K562 (cell line): ENCODE data around the gene LOXL3. TPM values are rescaled to one million over a fixed set of nuclear protein-coding genes. Genes with fewer than 3 reads are reported as not detected.
A peak's percentile ranks its signal among the peaks of the same experiment; 100 is the strongest.

Experiments
- FOXK1 ChIP-seq: sonication (generic); formaldehyde crosslinking; IDR thresholded peaks from 2 replicates; pipeline ENCODE4 v1.8.0; 2022; ENCODE audit warnings: missing genetic modification reagents, mild to moderate bottlenecking, borderline replicate concordance
- NFE2 ChIP-seq: IDR thresholded peaks from 2 replicates; pipeline ENCODE4 v1.6.1; 2014; ENCODE audit warnings: antibody characterized with exemption, low read depth
- NUFIP1 ChIP-seq: fragments of 450-650 bp; IDR thresholded peaks from 2 replicates; pipeline ENCODE4 v1.6.1; 2018; ENCODE audit not compliant: partially characterized antibody
- PRPF4 ChIP-seq: fragments of 200-400 bp; formaldehyde crosslinking; IDR thresholded peaks from one replicate; pipeline ENCODE4 v1.6.1; 2017; ENCODE audit warnings: low read length, low read depth, mild to moderate bottlenecking; ENCODE audit not compliant: insufficient read depth, poor library complexity, severe bottlenecking
- STAT6 ChIP-seq: sonication (generic); formaldehyde crosslinking; IDR thresholded peaks from 2 replicates; pipeline ENCODE4 v1.8.1; 2023; ENCODE audit warnings: mild to moderate bottlenecking, missing genetic modification reagents
- THAP12 ChIP-seq: fragments of 250-450 bp; sonication (Bioruptor Pico); IDR thresholded peaks from 2 replicates; pipeline ENCODE4 v1.9.0; 2021; ENCODE audit warnings: mild to moderate bottlenecking, inconsistent platforms
- ZNF239 ChIP-seq: fragments of 250-450 bp; sonication (Bioruptor Pico); IDR thresholded peaks from 2 replicates; pipeline ENCODE4 v1.4.0; 2020; ENCODE audit warnings: mild to moderate bottlenecking
- polyA plus RNA-seq, 8 experiments: library from polyadenylated mRNA; depleted of rRNA in 4 of 8; stranded (reverse) in 5 of 8; unstranded in 3 of 8; fragments of >200 nt; fragmentation: Nextera tagmentation in 2 of 8; fragmentation: Illumina TruSeq in 1 of 8; extraction: Ambion mirVana in 2 of 8; extraction: Trizol in 1 of 8; gene quantifications; 2 replicates each; pipeline versions ENCODE4 v1.2.1 to v1.2.3, GENCODE V29; 2011 to 2014; ENCODE audit warnings: inconsistent platforms in 1 of 8, missing spikeins in 1 of 8
- total RNA-seq, 7 experiments: library from RNA; depleted of rRNA in 6 of 7; stranded (reverse); fragments of >200 nt in 6 of 7; fragmentation: Illumina TruSeq in 2 of 7; extraction: Trizol in 2 of 7; gene quantifications; 2 replicates each; pipeline versions ENCODE4 v1.2.1 to v1.2.3, GENCODE V29; 2011 to 2021; ENCODE audit warnings: low replicate concordance in 1 of 7
- TF ChIP-seq, protein P1 (sequence below), 2 experiments: fragments of 450-650 bp in 1 of 2; sonication (generic) in 1 of 2; formaldehyde crosslinking in 1 of 2; IDR thresholded peaks; 2 replicates each; pipeline versions ENCODE4 v1.7.1 to v1.9.0; 2016 to 2022; ENCODE audit warnings: inconsistent platforms in 1 of 2, mild to moderate bottlenecking in 1 of 2, missing genetic modification reagents in 1 of 2
- TF ChIP-seq, protein P2 (sequence below), 2 experiments: fragments of 450-650 bp; IDR thresholded peaks; 2 replicates each; pipeline ENCODE4 v1.6.1; 2016

LOXL3 gene
- total and polyA plus RNA-seq, 9 of the 15 experiments (the other 6 are each of a cell fraction or from before 2014, with no cell fraction given): 0.22 to 0.99 (median 0.31) TPM

- TF ChIP-seq, protein P1, sequence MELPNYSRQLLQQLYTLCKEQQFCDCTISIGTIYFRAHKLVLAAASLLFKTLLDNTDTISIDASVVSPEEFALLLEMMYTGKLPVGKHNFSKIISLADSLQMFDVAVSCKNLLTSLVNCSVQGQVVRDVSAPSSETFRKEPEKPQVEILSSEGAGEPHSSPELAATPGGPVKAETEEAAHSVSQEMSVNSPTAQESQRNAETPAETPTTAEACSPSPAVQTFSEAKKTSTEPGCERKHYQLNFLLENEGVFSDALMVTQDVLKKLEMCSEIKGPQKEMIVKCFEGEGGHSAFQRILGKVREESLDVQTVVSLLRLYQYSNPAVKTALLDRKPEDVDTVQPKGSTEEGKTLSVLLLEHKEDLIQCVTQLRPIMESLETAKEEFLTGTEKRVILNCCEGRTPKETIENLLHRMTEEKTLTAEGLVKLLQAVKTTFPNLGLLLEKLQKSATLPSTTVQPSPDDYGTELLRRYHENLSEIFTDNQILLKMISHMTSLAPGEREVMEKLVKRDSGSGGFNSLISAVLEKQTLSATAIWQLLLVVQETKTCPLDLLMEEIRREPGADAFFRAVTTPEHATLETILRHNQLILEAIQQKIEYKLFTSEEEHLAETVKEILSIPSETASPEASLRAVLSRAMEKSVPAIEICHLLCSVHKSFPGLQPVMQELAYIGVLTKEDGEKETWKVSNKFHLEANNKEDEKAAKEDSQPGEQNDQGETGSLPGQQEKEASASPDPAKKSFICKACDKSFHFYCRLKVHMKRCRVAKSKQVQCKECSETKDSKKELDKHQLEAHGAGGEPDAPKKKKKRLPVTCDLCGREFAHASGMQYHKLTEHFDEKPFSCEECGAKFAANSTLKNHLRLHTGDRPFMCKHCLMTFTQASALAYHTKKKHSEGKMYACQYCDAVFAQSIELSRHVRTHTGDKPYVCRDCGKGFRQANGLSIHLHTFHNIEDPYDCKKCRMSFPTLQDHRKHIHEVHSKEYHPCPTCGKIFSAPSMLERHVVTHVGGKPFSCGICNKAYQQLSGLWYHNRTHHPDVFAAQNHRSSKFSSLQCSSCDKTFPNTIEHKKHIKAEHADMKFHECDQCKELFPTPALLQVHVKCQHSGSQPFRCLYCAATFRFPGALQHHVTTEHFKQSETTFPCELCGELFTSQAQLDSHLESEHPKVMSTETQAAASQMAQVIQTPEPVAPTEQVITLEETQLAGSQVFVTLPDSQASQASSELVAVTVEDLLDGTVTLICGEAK (IDR thresholded peaks at IDR 0.05): no peak; the same call in 1 of the 2 replicates
- TF ChIP-seq, protein P1 (CRISPR knock-in tag; IDR thresholded peaks at IDR 0.05): no peak
- TF ChIP-seq STAT6 (CRISPR knock-in tag) (0 out of 2 replicates have a peak, but pooled peaks have one; percentile 61), NFE2 (peak; percentile 61), NUFIP1 (no peak), THAP12 (CRISPR knock-in tag) (0 out of 2 replicates have a peak, but pooled peaks have one; percentile 5), FOXK1 (no peak), ZNF239 (no peak), PRPF4 (no peak)
- TF ChIP-seq, protein P2, sequence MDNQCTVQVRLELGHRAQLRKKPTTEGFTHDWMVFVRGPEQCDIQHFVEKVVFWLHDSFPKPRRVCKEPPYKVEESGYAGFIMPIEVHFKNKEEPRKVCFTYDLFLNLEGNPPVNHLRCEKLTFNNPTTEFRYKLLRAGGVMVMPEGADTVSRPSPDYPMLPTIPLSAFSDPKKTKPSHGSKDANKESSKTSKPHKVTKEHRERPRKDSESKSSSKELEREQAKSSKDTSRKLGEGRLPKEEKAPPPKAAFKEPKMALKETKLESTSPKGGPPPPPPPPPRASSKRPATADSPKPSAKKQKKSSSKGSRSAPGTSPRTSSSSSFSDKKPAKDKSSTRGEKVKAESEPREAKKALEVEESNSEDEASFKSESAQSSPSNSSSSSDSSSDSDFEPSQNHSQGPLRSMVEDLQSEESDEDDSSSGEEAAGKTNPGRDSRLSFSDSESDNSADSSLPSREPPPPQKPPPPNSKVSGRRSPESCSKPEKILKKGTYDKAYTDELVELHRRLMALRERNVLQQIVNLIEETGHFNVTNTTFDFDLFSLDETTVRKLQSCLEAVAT (IDR thresholded peaks at IDR 0.05): no peak
These were observed at the start of gene LOXL3, which contains the start of gene DOK1 (continued) for GRCh38 chr2:74553892-74554819.
